ENCODE results near the gene CAMTA1.

The CAMTA1 gene

DNA sequence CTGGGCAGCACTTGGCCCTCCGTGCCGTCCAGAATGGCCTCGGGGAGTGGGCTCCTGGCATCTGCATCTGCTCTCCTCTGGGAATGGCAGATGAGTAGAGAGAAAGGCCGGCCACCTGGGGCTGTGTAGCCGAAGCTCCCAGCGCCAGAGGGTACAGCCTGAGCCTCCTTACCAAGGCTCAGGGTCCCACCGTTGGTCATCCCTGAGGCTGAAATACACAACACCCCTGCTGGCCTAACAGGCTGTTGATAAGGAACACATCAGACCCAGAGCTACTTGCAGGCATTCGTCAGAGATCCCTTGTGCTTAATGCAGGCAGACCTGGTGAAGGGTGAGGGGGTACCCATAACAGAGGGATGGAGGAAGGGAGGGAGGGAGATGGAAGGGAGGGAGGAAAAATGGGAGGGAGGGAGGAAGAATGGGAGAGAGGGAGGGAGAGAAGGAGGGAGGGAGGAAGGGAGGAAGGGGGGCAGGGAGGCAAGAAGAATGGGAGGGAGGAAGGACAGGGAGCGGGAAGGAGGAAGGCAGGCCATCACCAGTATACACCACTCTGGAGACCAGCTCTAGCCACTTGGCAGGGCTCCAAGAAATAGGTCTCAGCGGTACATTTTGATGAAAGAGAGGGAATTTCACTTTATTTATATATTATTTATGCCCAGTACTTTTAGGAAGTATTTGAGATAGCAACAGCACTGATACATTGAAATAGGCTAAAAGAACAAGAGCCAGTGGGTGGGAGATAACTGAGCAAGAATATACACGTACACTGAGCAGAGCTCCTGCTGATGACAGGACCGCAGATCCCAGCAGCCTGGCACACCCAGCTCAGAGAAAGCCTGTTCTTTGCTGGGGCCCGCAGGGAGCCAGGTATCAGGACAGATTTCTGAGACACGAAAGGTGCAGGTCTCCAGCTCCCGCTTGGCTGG lies 670.8 kb downstream of the CAMTA1 start:
- no peak for DNase-seq (ENCODE audit: low spot score)

DNA sequence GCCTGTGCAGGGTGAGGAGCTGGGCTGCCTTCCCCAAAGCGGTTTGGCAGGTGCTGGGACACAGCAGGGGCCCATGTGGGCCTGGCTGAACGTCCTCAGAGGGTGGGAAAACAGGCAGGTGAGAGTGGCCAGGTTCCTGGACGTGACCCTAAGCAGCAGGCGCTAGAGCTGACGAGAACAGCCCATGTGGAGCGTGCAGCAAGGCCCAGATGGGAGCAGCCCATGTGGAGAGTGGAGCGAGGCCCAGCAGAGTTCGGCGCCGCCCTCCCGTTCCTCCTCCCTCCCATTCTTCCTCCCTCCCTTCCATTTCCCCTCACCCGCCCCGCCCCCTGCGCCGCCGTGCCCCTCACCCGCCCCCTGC lies 671.4 kb downstream of the CAMTA1 start:
- DNase-seq (ENCODE audit: low spot score), result no peak

DNA sequence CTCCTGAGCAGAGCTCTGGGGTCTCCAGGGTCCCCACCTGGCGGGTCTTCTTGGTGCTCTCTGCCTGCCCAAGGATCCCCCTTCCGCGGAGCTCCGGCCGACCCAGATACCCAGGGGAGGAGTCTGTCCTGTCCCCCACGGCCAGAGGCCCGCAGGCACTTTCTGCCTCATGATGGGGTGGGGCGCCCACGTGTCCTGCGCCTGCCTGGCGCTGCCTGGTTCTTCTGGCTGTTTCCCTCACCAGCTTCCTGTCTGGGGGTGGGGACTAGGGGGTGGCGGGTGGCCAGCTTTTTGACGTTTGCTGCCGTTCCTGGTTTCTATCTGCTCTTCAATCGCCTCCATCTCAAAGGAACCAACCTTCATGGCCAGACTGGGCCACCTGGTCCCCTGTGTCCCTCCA lies 672.6 kb downstream of the CAMTA1 start:
- DNase-seq (ENCODE audit: low spot score), result no peak

DNA sequence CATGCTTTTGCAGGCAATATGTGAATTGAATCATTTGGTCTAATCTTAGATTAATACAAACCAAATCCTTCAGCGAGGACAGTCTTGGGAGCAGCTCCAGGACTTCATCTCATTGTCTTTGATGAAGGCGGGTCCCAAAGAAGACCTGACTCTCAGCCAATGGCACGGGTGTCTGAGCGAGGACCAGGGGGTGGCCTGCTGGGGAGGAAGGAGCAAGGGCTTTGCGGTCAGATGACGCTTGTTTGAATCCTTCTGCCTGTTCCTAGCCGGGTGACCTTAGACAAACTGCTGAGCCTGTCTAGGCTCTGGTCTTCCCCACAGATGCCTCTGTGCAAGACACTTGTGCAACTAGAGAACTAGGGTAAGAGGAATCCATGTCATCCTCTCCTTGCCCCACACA lies 673.7 kb downstream of the CAMTA1 start:
- no peak for DNase-seq (ENCODE audit: low spot score)

DNA sequence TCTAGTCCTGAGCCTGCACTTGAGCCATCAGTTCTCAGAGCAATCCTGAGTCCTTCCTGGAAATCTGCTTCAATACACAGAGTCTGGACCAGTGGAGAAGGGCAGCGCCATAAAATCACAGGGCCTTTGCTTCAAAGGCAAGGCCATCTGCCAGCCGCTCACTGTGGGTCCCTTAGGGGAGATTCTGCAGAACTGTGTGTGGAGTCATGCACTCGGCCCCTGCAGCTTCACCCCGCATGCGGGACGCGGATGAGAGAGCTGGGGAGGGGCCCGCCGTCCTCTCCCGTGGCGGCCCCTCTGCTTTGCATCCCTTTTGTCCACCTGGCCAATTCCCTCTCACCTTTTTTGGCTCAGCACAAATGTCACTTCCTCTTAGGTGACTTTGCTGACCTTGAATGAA lies 674.7 kb downstream of the CAMTA1 start:
- no peak for DNase-seq (ENCODE audit: low spot score)

DNA sequence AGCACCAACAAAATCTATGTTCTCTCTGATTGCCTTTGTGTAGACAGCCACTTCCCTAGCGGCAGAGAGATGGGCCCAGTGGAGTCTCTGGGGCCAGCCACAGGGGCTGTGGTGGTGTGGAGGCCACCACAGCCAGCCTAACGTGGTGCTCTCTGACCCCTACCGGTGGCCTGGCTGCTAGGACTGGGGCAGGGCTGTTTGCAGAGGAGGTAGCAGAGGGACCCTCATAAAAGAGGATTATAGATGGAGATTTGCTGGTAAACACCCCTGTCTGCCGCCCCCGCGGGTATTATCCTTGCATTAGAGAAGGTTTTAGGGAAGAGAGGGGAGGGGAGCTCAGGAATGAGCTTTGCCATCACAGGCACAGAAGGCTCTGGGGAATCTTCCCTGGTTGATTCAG lies 675.6 kb downstream of the CAMTA1 start:
- DNase-seq (ENCODE audit: low spot score), result no peak

DNA sequence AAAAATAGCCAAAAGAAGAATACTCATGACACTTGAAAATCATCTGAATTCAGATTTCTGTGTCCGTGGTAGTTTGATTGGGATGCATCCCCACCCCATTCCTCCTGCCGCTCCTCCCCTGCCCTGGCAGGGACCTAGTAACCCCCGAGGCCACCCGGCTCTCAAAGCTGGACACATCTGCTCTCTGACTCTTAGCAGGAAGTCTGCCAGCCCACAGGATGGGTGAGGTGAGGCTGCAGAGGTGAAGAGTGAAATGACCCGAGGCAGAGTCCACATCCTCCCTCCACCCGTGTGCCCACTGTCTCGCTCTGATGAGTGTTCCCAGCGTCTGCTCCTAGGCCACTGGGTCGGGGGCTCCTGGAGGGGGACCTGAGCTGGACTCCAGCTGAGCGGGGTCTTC lies 677.4 kb downstream of the CAMTA1 start:
- DNase-seq (ENCODE audit: low spot score), result no peak

GRCh38 chr1:7463526-7463925 lies 678.3 kb downstream of the CAMTA1 start:
- no peak for DNase-seq (ENCODE audit: low spot score)

GRCh38 chr1:7464736-7465135 lies 679.5 kb downstream of the CAMTA1 start:
- no peak for DNase-seq (ENCODE audit: low spot score)

- no peak for DNase-seq (ENCODE audit: low spot score)
Measured at GRCh38 chr1:7467476-7468175, 682.4 kb downstream of the CAMTA1 start.

DNA sequence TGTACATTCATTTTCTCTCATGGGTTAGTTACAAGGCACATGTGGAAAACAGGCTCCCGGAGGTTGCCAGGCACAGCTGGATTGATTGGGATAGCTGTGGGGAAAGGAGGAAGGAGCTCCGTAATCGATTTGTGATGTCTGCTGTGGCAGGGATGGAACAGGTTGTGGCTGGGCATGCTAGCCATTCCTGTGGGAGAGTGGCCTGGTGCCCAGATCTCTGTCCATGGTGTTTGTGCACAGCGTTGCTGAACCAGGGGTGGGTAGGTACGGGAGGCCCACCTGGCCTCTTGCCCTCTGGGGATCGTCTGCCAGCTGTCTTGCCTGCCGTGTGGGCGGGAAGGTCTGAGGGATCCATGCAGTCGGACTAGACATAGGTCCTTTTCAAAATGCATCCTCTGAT lies 683.0 kb downstream of the CAMTA1 start:
- no peak for DNase-seq (ENCODE audit: low spot score)

DNA sequence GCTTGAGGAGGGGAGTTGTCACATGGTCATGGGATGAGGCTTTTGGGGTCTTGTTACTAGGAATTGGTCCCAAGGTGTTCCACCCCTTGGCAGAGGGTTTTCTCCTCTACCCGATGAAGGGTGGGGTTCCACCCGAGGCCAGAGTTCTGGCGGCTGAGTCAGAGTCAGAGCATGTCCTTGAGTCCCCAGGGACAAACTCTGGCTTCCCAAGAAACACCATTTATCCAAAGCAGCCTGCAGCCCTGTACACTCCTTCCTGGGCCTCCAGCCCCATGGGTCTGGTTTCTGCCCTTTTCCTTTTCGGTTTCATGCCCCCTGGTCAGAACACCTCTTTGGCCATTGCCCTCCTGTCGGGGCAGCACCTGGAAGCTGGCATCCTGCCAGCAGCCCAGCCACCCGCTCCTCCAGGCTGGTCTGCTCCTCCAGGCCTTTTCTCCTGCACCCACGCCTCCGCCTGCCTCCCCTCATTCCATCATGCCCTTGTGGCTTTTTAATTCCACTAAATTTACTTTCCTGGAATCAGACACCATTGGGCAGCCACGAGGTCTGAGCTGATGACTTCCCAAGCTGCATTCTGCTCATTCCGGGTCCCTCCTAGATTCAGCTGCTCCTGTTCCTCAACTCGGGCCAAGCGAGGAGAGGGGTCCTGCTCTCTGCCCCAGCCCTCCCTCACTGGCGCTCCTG lies 684.1 kb downstream of the CAMTA1 start:
- no peak for DNase-seq (ENCODE audit: low spot score)

DNA sequence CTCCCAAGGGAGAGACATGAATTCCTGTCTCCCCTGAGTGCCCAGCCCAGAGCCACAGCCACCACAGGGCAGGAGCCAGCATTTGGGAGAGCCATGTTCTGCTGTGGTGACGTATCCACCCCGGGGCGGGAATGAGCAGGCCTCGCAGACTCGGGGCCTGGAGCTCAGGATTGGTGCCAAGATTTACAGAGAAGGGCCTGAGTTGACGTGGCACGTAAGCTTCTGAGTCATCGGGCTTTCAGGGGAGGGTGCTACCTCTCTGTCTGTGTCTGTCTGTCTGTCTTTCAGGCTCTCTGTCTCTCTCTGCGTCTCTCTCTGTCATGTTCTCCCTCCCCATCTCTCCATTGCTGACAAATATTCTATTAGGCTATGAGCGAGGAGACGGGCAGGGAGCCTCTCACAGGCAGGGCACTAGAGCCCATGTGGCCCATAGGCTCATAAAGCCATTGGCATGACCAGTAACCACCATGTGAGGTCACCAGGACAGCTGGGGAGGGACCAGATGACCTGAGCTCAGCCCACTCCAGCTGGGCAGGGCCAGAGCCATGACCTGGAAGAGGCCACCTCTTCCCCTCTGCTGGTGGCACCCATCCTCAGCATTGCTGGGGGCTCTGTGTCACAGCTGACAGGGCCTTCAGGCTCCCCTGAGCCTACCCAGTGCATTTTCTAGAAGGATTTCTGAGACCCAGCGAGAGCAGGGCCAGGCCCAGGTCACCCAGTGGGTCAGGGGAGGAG lies 685.8 kb downstream of the CAMTA1 start:
- no peak for DNase-seq (ENCODE audit: low spot score)

DNA sequence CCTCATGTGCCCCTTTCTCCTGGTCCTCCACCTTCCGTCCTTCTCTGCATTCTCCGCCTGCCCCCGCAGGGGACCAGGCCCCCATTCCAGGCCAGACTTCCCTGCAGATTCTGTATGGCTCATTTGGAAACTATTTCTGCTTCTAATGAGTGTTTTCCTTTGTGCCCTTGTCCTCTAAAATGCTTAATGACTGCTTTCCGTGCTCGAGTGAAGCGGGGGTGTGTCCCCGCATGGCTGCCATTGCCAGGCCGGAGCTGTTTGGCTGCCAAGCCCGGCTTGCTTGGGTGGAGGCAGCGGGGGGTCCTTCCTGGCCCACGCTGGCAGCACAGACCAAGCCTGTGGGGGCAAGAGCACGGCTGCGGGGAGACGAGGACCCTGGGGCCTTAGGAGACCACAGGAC lies 686.6 kb downstream of the CAMTA1 start:
- DNase-seq (ENCODE audit: low spot score), result peak; percentile 27

GRCh38 chr1:7473223-7474142 lies 688.2 kb downstream of the CAMTA1 start:
- no peak for DNase-seq (ENCODE audit: low spot score)

DNA sequence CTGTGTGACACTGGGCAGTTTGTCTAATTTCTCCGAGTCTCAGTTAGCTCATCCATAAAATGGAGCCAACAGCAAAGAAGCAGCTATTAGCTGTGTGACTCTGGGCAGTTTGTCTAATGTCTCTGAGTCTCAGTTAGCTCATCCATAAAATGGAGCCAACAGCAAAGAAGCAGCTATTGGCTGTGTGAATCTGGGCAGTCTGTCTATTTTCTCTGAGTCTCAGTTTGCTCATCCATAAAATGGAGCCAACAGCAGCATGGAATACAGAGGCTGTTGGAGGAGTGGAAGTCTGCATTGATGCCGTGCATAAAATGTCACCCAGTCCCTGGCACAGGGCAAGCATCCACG lies 688.9 kb downstream of the CAMTA1 start:
- DNase-seq (ENCODE audit: low spot score), result no peak

DNA sequence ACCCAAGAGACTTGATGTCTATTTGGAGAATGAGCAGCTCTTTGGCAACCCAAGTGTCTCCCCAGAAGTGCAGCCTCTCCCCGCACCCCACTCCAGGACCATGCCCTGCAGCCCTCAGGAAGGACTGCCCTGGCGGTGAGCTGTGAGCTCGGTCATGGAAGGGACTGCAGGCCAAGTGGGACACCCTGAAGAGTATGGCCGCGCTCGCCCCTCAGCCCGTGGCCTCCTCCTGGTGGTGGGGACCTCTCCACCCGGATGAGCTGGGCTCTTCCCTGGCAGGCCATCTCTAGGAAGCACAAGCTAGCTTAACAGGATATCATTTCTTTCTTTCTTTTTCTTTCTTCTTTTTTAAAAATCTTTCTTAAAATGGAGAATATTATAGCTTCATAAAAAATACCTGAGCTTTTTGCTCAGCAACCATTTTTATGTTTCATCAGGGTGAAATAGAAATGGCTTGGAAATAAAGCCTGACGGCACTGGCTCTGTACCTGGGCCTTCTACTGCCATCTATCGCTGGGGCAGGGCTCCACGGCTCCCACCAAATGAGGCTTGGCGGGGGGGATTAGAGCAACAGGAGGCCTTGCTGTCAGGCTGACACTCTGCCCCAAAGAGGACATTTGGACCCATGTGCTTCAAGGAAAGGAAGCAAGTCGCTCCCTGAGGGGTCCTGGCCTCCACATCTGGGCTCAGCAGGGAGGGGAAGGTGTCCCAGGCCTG lies 689.7 kb downstream of the CAMTA1 start:
- DNase-seq (ENCODE audit: low spot score), result no peak

- DNase-seq (ENCODE audit: low spot score), result no peak
Measured at GRCh38 chr1:7475691-7476090, 690.4 kb downstream of the CAMTA1 start.

DNA sequence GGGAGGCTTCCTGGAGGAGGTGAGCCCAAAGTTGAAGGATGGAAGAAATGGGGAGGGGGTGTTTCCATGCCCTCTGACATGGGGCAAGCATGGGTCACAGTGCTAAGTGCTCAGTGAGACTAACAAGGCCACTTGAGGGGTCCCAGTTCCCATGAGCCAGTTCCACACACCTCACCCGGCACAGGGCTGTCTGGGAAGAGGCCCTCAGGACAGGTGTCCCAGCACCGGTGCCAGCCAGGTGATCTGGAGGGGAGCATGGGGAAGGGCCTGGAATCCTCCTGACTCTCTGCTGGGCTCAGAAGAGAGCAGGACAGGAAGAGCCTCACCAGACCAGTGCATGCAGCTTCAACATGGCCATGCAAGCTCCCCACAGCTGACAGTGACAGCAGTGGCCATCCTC lies 691.1 kb downstream of the CAMTA1 start:
- DNase-seq (ENCODE audit: low spot score), result no peak

GRCh38 chr1:7476861-7477547 lies 691.8 kb downstream of the CAMTA1 start:
- no peak for DNase-seq (ENCODE audit: low spot score)

Measured in Ammon's horn (tissue), 1 donor.